HL-60 (cell line): ENCODE data around the gene PRAC1.

Experiments used
- DNase-seq, 2 experiments: peaks; one replicate each; pipeline ENCODE4 v3.0.0-alpha.2; 2010 to 2020; ENCODE audit warnings: low read depth in 1 of 2, low spot score in 1 of 2
- H3K27ac ChIP-seq: fragments of 250-450 bp; sonication (Bioruptor Pico); replicated peaks from 2 replicates; pipeline ENCODE4 v1.5.1; 2020; ENCODE audit warnings: mild to moderate bottlenecking, moderate library complexity
- H3K27me3 ChIP-seq: fragments of 250-450 bp; sonication (Bioruptor Pico); 2 replicates; pipeline ENCODE4 v1.5.1; 2021; ENCODE audit warnings: mild to moderate bottlenecking, moderate library complexity; ENCODE audit not compliant: insufficient read depth, poor library complexity, severe bottlenecking
- H3K4me3 ChIP-seq: replicated peaks from 2 replicates; pipeline ENCODE4 v1.5.1; 2011; ENCODE audit warnings: mild to moderate bottlenecking, control low read depth, low read length; ENCODE audit not compliant: insufficient read depth
- GABPA ChIP-seq: IDR thresholded peaks from 2 replicates; pipeline ENCODE4 v1.6.1; 2012; ENCODE audit warnings: low read depth
- POLR2AphosphoS5 ChIP-seq: IDR thresholded peaks from 2 replicates; pipeline ENCODE4 v1.6.1; 2012; ENCODE audit warnings: low read depth
- SPI1 ChIP-seq: IDR thresholded peaks from 2 replicates; pipeline ENCODE4 v1.6.1; 2012; ENCODE audit warnings: low read depth, mild to moderate bottlenecking, borderline replicate concordance
- TF ChIP-seq, protein P1 (sequence below): IDR thresholded peaks from one replicate; pipeline ENCODE4 v1.5.1; 2011; ENCODE audit warnings: low read length, control low read depth, inconsistent platforms; ENCODE audit not compliant: insufficient read depth
- TF ChIP-seq, protein P2 (sequence below): IDR thresholded peaks from 2 replicates; pipeline ENCODE4 v1.6.1; 2012; ENCODE audit warnings: low read depth; ENCODE audit not compliant: insufficient replicate concordance

Gene PRAC1

DNA sequence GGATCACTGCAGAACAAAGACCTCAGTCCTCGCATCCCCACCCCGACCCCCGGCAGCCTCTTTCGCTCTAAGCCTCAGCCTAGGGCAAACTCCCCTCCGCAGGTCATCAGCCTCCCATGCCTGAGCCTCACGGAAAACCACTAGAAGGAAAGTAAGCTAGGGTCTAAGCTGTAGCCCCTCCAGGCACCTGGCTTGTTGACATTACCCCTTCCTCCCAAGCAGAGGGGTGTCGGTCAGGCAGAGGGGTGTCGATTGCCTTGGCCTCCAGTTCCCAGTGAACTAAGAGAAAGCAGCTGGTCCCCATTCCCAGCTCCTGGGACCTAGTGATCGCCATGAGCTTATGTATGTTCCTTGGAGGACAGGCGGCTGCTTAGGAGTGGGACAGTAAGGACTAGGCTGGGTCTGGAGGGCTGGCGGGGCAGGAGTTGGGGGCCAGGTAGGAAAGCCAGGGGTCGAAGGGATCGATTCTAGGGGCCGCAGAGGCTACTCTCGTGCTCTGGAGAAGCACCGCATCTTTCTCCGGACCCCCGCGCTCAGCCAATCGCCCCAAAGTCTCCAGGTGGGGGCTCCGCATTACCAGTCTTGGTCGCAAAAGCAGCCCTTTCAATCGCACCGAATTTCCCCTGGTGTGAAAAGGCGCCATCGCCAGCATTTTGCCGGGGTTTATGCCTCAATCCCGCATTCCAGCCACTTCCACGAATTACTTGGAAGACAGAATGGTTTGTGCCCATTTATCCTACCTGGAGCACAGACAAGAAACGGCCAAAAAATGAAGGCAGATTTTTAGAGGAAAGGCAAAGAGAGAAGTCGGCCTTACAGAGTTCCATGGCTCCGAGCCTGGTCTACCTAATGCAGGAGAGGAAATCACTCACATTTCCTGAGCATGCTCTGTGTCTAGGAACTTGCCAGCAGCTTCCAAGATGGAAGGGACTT is 27.6 kb upstream of the PRAC1 start:
- H3K27ac ChIP-seq: no peak overlapping the region
- peaks cover 92% of the 10 kb centered on the region for H3K27me3 ChIP-seq
- no peak overlapping the region for H3K4me3 ChIP-seq
- TF ChIP-seq SPI1 (no peak), GABPA (no peak), POLR2AphosphoS5 (no peak)
- TF ChIP-seq, protein P1, sequence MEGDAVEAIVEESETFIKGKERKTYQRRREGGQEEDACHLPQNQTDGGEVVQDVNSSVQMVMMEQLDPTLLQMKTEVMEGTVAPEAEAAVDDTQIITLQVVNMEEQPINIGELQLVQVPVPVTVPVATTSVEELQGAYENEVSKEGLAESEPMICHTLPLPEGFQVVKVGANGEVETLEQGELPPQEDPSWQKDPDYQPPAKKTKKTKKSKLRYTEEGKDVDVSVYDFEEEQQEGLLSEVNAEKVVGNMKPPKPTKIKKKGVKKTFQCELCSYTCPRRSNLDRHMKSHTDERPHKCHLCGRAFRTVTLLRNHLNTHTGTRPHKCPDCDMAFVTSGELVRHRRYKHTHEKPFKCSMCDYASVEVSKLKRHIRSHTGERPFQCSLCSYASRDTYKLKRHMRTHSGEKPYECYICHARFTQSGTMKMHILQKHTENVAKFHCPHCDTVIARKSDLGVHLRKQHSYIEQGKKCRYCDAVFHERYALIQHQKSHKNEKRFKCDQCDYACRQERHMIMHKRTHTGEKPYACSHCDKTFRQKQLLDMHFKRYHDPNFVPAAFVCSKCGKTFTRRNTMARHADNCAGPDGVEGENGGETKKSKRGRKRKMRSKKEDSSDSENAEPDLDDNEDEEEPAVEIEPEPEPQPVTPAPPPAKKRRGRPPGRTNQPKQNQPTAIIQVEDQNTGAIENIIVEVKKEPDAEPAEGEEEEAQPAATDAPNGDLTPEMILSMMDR: no peak
- TF ChIP-seq, protein P2, sequence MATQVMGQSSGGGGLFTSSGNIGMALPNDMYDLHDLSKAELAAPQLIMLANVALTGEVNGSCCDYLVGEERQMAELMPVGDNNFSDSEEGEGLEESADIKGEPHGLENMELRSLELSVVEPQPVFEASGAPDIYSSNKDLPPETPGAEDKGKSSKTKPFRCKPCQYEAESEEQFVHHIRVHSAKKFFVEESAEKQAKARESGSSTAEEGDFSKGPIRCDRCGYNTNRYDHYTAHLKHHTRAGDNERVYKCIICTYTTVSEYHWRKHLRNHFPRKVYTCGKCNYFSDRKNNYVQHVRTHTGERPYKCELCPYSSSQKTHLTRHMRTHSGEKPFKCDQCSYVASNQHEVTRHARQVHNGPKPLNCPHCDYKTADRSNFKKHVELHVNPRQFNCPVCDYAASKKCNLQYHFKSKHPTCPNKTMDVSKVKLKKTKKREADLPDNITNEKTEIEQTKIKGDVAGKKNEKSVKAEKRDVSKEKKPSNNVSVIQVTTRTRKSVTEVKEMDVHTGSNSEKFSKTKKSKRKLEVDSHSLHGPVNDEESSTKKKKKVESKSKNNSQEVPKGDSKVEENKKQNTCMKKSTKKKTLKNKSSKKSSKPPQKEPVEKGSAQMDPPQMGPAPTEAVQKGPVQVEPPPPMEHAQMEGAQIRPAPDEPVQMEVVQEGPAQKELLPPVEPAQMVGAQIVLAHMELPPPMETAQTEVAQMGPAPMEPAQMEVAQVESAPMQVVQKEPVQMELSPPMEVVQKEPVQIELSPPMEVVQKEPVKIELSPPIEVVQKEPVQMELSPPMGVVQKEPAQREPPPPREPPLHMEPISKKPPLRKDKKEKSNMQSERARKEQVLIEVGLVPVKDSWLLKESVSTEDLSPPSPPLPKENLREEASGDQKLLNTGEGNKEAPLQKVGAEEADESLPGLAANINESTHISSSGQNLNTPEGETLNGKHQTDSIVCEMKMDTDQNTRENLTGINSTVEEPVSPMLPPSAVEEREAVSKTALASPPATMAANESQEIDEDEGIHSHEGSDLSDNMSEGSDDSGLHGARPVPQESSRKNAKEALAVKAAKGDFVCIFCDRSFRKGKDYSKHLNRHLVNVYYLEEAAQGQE: no peak
- no peak for DNase-seq

DNA sequence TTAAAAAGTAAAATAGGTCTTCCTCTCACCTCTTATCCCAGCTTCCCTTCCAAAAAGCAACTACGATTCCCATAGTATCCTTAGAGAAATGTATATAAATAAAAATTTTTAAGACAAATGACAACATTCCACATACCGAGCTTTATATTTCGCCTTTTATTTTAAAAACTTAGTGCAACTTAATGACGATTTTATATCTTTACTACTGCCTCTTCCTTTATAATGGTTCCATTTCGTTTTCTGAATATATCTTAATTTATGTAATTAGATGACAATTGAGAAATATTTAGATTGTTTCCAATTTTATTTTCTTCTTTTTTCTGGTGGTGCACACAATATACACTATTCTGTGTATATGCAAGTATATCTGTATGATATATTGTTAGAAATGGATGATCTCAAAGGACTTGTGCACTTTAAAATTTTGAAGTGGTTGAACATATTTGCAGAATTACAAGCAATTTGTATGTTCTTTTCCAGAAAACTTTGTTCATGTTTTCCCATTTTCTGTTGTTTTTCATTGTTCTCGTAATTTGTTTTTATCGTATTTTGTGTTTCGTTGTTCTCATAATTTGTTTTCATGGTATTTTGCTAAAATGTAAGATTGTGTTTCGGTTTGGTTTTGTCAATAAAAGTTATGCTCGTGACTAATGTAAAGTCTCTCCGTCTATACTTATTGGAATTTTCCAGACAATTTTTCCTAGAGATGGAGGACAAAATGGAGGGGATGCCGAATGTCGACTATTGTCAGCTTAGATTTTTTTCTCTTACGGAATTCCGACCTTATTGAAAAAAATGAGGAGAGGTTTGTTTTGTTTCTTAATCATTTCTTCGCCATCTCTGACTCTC is 26.6 kb upstream of the PRAC1 start:
- TF ChIP-seq GABPA (no peak), SPI1 (no peak), POLR2AphosphoS5 (no peak)
- TF ChIP-seq, protein P2: no peak
- TF ChIP-seq, protein P1: no peak
- Histone ChIP-seq H3K27me3 (peaks cover 91% of the 10 kb centered on the region), H3K4me3 (no peak overlapping the region), H3K27ac (no peak overlapping the region)
- DNase-seq: no peak

DNA sequence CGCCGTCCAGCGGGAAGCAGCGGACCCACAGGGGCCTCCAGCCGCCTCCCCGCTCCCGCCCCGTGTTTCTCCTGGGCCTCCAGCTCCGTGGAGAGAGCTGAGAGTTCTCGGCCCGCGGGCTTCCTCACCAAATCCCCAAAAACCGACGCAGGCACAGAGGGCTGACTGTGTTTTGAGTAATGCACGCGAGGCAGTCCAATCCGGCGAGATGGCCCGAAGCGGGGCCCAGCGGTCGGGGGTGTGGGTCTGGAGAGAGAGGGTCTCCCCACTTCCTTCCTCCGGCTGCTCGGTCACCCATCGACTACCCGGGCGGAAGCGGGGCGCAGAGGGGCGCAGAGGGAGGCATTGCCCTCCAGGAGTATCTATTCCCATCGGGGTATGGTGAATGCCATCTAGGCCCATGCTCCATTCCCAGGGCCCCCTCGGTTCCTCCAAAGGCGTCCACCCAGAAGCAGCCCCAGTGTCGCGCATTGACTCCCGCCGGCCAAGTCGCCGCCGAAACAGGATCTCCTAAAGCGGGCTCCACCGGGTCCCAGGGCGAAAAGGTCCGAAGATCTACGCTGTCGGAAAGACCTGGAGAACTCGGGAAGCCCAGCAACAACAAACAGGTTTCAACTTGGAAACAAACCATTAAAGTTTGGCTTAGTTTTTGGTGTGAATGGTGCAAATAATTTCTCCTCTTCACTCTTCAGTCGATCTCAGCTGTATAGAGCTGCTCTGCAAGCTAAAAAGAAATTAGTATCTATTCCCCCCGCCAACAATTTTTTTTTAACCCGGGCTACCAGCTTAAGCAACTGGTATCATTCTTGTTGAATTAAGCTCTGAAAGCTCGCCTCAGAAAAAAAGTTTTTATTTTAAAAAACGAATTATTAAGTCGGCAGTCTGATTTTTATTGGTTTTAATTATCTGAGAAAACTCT is 25.4 kb upstream of the PRAC1 start:
- DNase-seq: no peak
- TF ChIP-seq GABPA (no peak), POLR2AphosphoS5 (no peak), SPI1 (no peak)
- TF ChIP-seq, protein P2: no peak
- TF ChIP-seq, protein P1: no peak
- peaks cover 91% of the 10 kb centered on the region for H3K27me3 ChIP-seq
- H3K27ac ChIP-seq: no peak overlapping the region
- no peak overlapping the region for H3K4me3 ChIP-seq
